Left ventricle myocardium inferior (tissue), 1 donor: ENCODE measurements around the gene USP21. TPM values are rescaled to one million over a fixed set of nuclear protein-coding genes. Genes with fewer than 3 reads are reported as not detected.

Experiments used
- DNase-seq: peaks from one replicate; pipeline ENCODE4 v3.0.0-alpha.2; 2020
- H3K27ac ChIP-seq: fragments of 200-600 bp; replicated peaks from 2 replicates; pipeline ENCODE4 v1.8.0; 2021
- H3K27me3 ChIP-seq: fragments of 200-600 bp; 2 replicates; pipeline ENCODE4 v1.8.0; 2021; ENCODE audit warnings: low read depth
- H3K36me3 ChIP-seq: fragments of 200-600 bp; 2 replicates; pipeline ENCODE4 v1.8.0; 2021
- H3K4me1 ChIP-seq: fragments of 200-600 bp; 2 replicates; pipeline ENCODE4 v1.8.0; 2021
- H3K4me3 ChIP-seq: fragments of 200-600 bp; 2 replicates; pipeline ENCODE4 v1.8.0; 2021; ENCODE audit warnings: mild to moderate bottlenecking, moderate library complexity
- H3K9me3 ChIP-seq: fragments of 200-600 bp; replicated peaks from 2 replicates; pipeline ENCODE4 v1.8.0; 2021
- intact Hi-C: fragments of 100-400 bp; cut with micrococcal nuclease; formaldehyde crosslinking; loops from one replicate; pipeline ENCODE4 v1.11.0; 2022
- total RNA-seq: library from RNA; stranded (reverse); fragmentation: NEBNext Ultra II Directional; extraction: Animal tissue kit (Norgen Biotek cat#: 25700); gene quantifications from one replicate; pipeline ENCODE4 v1.2.1, GENCODE V29; 2021
- TF ChIP-seq, protein P1 (sequence below): fragments of 200-600 bp; IDR thresholded peaks from 2 replicates; pipeline ENCODE4 v1.8.0; 2021; ENCODE audit warnings: antibody characterized with exemption, mild to moderate bottlenecking, borderline replicate concordance
- donor health status: DM: no; HTN: yes; CAD: no; lungs with severe emphysema.

USP21 gene
- total RNA-seq, 1 donor from 2014 or later: 20.0 TPM

DNA sequence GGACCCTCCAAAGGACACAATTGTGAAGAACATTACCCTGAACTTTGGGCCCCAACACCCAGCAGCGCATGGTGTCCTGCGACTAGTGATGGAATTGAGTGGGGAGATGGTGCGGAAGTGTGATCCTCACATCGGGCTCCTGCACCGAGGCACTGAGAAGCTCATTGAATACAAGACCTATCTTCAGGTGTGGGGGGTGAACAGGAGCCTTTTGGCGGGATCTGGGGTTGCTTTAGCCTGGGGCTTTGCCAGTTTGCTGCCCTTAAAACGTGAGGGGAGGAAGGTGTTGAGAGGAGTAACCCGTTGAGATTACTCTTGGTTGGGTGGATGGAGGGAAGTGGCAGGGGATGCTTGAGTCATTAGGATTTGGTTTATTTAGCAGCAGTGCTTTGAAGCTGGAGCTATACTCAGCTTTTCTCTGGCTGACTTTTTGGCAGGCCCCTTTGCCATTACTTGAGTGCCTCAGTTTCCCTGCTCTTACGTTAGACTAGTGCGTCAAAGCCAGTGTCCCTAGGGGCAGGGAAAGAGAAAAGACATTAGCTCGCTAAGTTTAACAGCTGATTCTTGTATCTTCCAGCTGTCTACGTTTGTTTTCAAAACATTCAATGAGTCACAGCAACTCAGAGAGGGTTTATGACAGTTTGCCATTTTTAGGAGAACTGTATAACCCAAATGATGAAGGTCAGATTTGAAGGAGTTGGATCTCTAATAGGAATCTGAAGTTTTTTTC is 47.3 kb downstream of the USP21 start:
- intact Hi-C loops: no loop called here
- Histone ChIP-seq H3K4me1 (peaks cover 88% of the 10 kb centered on the region), H3K4me3 (peak overlapping the region; percentile 42), H3K27ac (peak overlapping the region; percentile 90), H3K9me3 (no peaks in the 10 kb centered on the region), H3K27me3 (no peaks in the 10 kb centered on the region), H3K36me3 (peaks cover 80% of the 10 kb centered on the region)
- no peak for DNase-seq
- TF ChIP-seq, protein P1, sequence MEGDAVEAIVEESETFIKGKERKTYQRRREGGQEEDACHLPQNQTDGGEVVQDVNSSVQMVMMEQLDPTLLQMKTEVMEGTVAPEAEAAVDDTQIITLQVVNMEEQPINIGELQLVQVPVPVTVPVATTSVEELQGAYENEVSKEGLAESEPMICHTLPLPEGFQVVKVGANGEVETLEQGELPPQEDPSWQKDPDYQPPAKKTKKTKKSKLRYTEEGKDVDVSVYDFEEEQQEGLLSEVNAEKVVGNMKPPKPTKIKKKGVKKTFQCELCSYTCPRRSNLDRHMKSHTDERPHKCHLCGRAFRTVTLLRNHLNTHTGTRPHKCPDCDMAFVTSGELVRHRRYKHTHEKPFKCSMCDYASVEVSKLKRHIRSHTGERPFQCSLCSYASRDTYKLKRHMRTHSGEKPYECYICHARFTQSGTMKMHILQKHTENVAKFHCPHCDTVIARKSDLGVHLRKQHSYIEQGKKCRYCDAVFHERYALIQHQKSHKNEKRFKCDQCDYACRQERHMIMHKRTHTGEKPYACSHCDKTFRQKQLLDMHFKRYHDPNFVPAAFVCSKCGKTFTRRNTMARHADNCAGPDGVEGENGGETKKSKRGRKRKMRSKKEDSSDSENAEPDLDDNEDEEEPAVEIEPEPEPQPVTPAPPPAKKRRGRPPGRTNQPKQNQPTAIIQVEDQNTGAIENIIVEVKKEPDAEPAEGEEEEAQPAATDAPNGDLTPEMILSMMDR: no peak

DNA sequence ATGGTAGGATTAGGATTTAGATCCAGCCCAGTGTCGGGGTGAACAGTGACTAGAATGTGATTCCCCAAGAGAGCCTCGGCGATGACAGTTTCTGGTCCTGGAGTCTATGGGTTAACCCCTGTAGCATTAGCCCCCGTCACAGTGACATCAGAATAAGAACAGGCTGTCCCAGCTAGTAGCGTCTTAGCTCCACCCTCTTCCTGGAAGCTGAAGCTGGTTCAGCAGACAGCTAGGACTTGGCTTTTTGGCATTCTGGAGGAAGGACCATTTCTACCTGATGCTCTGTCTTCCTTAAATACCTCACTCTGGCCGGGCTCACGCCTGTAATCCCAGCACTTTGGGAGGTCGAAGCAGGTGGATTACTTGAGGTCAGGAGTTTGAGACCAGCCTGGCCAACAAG is 47.9 kb downstream of the USP21 start:
- H3K4me1 ChIP-seq: peaks cover 85% of the 10 kb centered on the region
- no peaks in the 10 kb centered on the region for H3K9me3 ChIP-seq
- peak overlapping the region; percentile 90 for H3K27ac ChIP-seq
- H3K4me3 ChIP-seq: peak overlapping the region; percentile 42
- intact Hi-C loops: no loop called here
- TF ChIP-seq, protein P1: no peak
- H3K36me3 ChIP-seq: peaks cover 86% of the 10 kb centered on the region
- peak; percentile 52 for DNase-seq
- no peaks in the 10 kb centered on the region for H3K27me3 ChIP-seq

DNA sequence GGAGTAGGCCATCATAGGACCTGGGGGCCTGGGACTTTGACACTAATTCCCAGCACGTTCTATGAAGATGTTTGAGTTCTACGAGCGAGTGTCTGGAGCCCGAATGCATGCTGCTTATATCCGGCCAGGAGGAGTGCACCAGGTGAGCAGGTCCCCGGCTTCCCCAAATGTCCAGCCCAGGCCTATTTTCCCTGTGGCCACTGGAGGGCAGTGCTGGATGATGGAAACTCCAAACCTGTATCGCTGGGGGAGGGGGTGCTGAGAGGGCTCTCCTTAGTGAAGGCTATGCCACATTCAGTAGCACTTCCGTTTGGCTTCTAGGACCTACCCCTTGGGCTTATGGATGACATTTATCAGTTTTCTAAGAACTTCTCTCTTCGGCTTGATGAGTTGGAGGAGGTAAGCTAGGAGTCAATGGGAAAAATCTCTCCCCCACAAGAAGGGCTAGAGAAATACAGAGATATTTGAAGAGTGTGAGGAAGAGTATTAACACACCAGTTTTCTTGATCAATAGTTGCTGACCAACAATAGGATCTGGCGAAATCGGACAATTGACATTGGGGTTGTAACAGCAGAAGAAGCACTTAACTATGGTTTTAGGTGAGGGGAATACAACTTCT is 50.6 kb downstream of the USP21 start:
- Histone ChIP-seq H3K36me3 (peaks cover 97% of the 10 kb centered on the region), H3K27ac (peak overlapping the region; percentile 90), H3K4me3 (no peak overlapping the region), H3K9me3 (no peaks in the 10 kb centered on the region), H3K4me1 (peaks cover 58% of the 10 kb centered on the region), H3K27me3 (no peaks in the 10 kb centered on the region)
- peak; percentile 66 for DNase-seq
- intact Hi-C loops: no loop called here
- TF ChIP-seq, protein P1: peak; percentile 93

DNA sequence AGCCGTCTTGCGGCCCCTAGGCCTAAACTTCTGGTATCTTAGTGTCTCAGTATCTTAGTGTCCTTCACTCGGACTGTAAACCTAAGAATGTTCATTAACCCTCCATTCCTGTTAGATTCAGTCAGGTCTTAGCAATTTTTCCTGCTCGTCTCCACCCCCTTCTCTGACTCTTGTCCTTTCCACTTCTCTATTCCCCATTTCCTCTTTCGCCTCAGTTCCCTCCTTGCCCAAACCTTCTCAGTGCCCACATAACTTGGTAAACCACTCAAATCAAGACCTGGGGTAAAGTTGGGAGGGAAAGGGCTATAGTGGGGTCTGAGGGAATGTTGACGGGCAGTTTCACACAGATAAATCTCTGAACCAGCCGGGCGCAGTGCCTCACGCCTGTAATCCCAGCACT is 55.1 kb downstream of the USP21 start:
- no peaks in the 10 kb centered on the region for H3K27me3 ChIP-seq
- intact Hi-C loops: no loop called here
- H3K4me3 ChIP-seq: no peak overlapping the region
- peak overlapping the region; percentile 41 for H3K27ac ChIP-seq
- no peaks in the 10 kb centered on the region for H3K9me3 ChIP-seq
- TF ChIP-seq, protein P1: no peak
- peaks cover 24% of the 10 kb centered on the region for H3K4me1 ChIP-seq
- peaks cover 57% of the 10 kb centered on the region for H3K36me3 ChIP-seq
- no peak for DNase-seq

DNA sequence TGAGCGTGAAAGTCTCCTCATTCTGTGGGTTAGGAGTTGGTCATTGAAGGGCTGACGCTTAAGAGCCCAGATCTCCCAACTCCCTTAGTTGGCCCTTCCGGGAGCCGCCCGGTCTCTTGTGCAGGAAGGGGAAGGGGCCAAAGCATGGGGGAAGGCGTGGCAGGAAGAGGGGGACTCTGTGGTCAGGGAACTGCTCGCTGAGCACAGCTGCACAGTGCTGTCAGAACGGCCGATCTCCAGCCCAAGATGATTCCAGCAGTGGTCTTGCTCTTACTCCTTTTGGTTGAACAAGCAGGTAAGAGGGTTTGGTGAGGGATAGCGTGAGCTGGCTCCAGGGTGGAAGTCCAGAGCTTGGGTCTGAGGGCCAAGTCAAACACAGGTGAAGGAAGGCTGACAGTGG is 55.8 kb downstream of the USP21 start, which contains the start of gene FCER1G:
Gene FCER1G, plus strand, starts transcription at position 220 of the 400 bp plus-strand sequence. Its CDS starts 27 bp downstream, at position 247.
- Histone ChIP-seq H3K27me3 (no peaks in the 10 kb centered on the region), H3K27ac (peak within 1 kb of the TSS; percentile 42), H3K4me1 (peaks cover 17% of the 10 kb centered on the region), H3K4me3 (peak within 1 kb of the TSS; percentile 44), H3K36me3 (peaks cover 50% of the 10 kb centered on the region), H3K9me3 (no peaks in the 10 kb centered on the region)
- intact Hi-C loops: no loop called here
- TF ChIP-seq, protein P1: no peak
- peak; percentile 61 for DNase-seq

Other genes starting within 250 kb of the USP21 start
- 0.19 TPM for gene ITLN2, start 204.7 kb upstream of the USP21 start, total RNA-seq
- 8.3 TPM for gene F11R, start 138.3 kb upstream of the USP21 start, total RNA-seq
- gene TSTD1, start 120.5 kb upstream of the USP21 start, total RNA-seq: 13.4 TPM
- gene USF1, start 113.5 kb upstream of the USP21 start, total RNA-seq: 31.7 TPM
- gene ARHGAP30, start 89.6 kb upstream of the USP21 start, total RNA-seq: 2.4 TPM
- gene NECTIN4, start 69.9 kb upstream of the USP21 start, total RNA-seq: not detected
- gene KLHDC9, start 61.1 kb upstream of the USP21 start, total RNA-seq: 9.1 TPM
- gene PFDN2, start 41.5 kb upstream of the USP21 start, total RNA-seq: 62.5 TPM
- gene NIT1, start 41.4 kb upstream of the USP21 start, total RNA-seq: 31.9 TPM
- gene DEDD, start 26.8 kb upstream of the USP21 start, total RNA-seq: 25.2 TPM
- 76.4 TPM for gene UFC1, start 5.5 kb upstream of the USP21 start, total RNA-seq
- 15.2 TPM for gene PPOX, start 6.9 kb downstream of the USP21 start, total RNA-seq
- gene B4GALT3, start 18.0 kb downstream of the USP21 start, total RNA-seq: 23.2 TPM
- gene ADAMTS4, start 39.6 kb downstream of the USP21 start, total RNA-seq: 14.1 TPM
- 302 TPM for gene NDUFS2, start 42.9 kb downstream of the USP21 start, total RNA-seq
- 22.0 TPM for gene FCER1G, start 55.8 kb downstream of the USP21 start, total RNA-seq
- not detected for gene APOA2, start 64.1 kb downstream of the USP21 start, total RNA-seq
- 39.3 TPM for gene TOMM40L, start 66.6 kb downstream of the USP21 start, total RNA-seq
- not detected for gene NR1I3, start 78.7 kb downstream of the USP21 start, total RNA-seq
- not detected for gene PCP4L1, start 99.2 kb downstream of the USP21 start, total RNA-seq
- 3.5 TPM for gene MPZ, start 150.5 kb downstream of the USP21 start, total RNA-seq
- 393 TPM for gene SDHC, start 154.9 kb downstream of the USP21 start, total RNA-seq
- gene CFAP126, start 208.4 kb downstream of the USP21 start, total RNA-seq: not detected